ENCODE measurements around the gene TCEAL4.

The TCEAL4 gene

GRCh38 chrX:103626855-103627254 is 41.5 kb downstream of the TCEAL4 start:
- DNase-seq: no peak
- H3K4me3 Mint-ChIP-seq: no peak overlapping the region
- H3K27ac Mint-ChIP-seq: no peak overlapping the region
- peaks cover 3% of the 10 kb centered on the region for H3K9me3 Mint-ChIP-seq
- no peaks in the 10 kb centered on the region for H3K27me3 Mint-ChIP-seq (ENCODE audit: low read depth, poor library complexity)
- peaks cover 39% of the 10 kb centered on the region for H3K4me1 Mint-ChIP-seq
- no peak for TF ChIP-seq CTCF (IDR thresholded peaks at IDR 0.05)
- H3K36me3 Mint-ChIP-seq (ENCODE audit: low read depth): no peaks in the 10 kb centered on the region

- peak; percentile 46 for DNase-seq
- peaks cover 3% of the 10 kb centered on the region for H3K9me3 Mint-ChIP-seq
- peak within 1 kb of the TSS; percentile 86 for H3K4me3 Mint-ChIP-seq
- H3K27ac Mint-ChIP-seq: peak within 1 kb of the TSS; percentile 95
- H3K27me3 Mint-ChIP-seq (ENCODE audit: low read depth, poor library complexity): no peaks in the 10 kb centered on the region
- H3K4me1 Mint-ChIP-seq: peaks cover 36% of the 10 kb centered on the region
- no peak for TF ChIP-seq CTCF (IDR thresholded peaks at IDR 0.05)
- H3K36me3 Mint-ChIP-seq (ENCODE audit: low read depth): no peaks in the 10 kb centered on the region
These were observed 43.3 kb downstream of the TCEAL4 start, which contains the start of gene TCEAL1 for GRCh38 chrX:103628386-103629317. Gene TCEAL1, plus strand, starts transcription at chrX:103628975. Its CDS starts 942 bp downstream, at chrX:103629917.

- no peaks in the 10 kb centered on the region for H3K36me3 Mint-ChIP-seq (ENCODE audit: low read depth)
- peak overlapping the region; percentile 86 for H3K4me3 Mint-ChIP-seq
- peak; percentile 18 for TF ChIP-seq CTCF (IDR thresholded peaks at IDR 0.05)
- H3K27ac Mint-ChIP-seq: peak overlapping the region; percentile 95
- peak; percentile 70 for DNase-seq
- no peaks in the 10 kb centered on the region for H3K27me3 Mint-ChIP-seq (ENCODE audit: low read depth, poor library complexity)
- peaks cover under 1% of the 10 kb centered on the region for H3K9me3 Mint-ChIP-seq
- peaks cover 27% of the 10 kb centered on the region for H3K4me1 Mint-ChIP-seq
These were observed 44.2 kb downstream of the TCEAL4 start for GRCh38 chrX:103629318-103630170.

GRCh38 chrX:103630171-103630511 is 44.8 kb downstream of the TCEAL4 start:
- no peaks in the 10 kb centered on the region for H3K27me3 Mint-ChIP-seq (ENCODE audit: low read depth, poor library complexity)
- no peak for TF ChIP-seq CTCF (IDR thresholded peaks at IDR 0.05)

GRCh38 chrX:103631145-103631544 is 45.8 kb downstream of the TCEAL4 start:
- H3K4me3 Mint-ChIP-seq: no peak overlapping the region
- no peaks in the 10 kb centered on the region for H3K9me3 Mint-ChIP-seq
- TF ChIP-seq CTCF (IDR thresholded peaks at IDR 0.05): no peak
- no peaks in the 10 kb centered on the region for H3K27me3 Mint-ChIP-seq (ENCODE audit: low read depth, poor library complexity)
- H3K4me1 Mint-ChIP-seq: peaks cover 16% of the 10 kb centered on the region
- no peak overlapping the region for H3K27ac Mint-ChIP-seq
- H3K36me3 Mint-ChIP-seq (ENCODE audit: low read depth): no peaks in the 10 kb centered on the region
- DNase-seq: no peak

More at GRCh38 chrX:103630171-103630511, 44.8 kb downstream of the TCEAL4 start:
- DNase-seq: no peak
- Mint-ChIP-seq H3K27ac (no peak overlapping the region), H3K36me3 (ENCODE audit: low read depth) (no peaks in the 10 kb centered on the region), H3K9me3 (no peaks in the 10 kb centered on the region), H3K4me3 (peak overlapping the region; percentile 86), H3K4me1 (peaks cover 25% of the 10 kb centered on the region)
